MM.1S (cell line): ENCODE measurements around the gene OR1I1.

Source experiments
- DNase-seq: peaks from one replicate; pipeline ENCODE4 v3.0.0-alpha.2; 2015
- H2AFZ ChIP-seq: fragments of 300-600 bp; sonication (generic); 2 replicates; pipeline ENCODE4 v1.6.0; 2016; ENCODE audit warnings: antibody characterized with exemption, low read length
- H3F3A ChIP-seq: fragments of 300-600 bp; sonication (generic); 2 replicates; pipeline ENCODE4 v1.6.1; 2016; ENCODE audit warnings: mild to moderate bottlenecking, antibody characterized with exemption, low read length, moderate library complexity, mixed read lengths; ENCODE audit not compliant: insufficient read depth
- H3K27ac ChIP-seq: fragments of 300-600 bp; sonication (generic); 2 replicates; pipeline ENCODE4 v1.5.1; 2016; ENCODE audit warnings: mild to moderate bottlenecking, low read length
- H3K27me3 ChIP-seq: fragments of 300-600 bp; sonication (generic); replicated peaks from 2 replicates; pipeline ENCODE4 v1.6.0; 2016; ENCODE audit warnings: low read length; ENCODE audit not compliant: insufficient read depth
- H3K36me3 ChIP-seq: fragments of 300-600 bp; sonication (generic); replicated peaks from 2 replicates; pipeline ENCODE4 v1.6.1; 2016; ENCODE audit warnings: mild to moderate bottlenecking, low read length, mixed read lengths; ENCODE audit not compliant: insufficient read depth
- H3K4me1 ChIP-seq: fragments of 300-600 bp; sonication (generic); 2 replicates; pipeline ENCODE4 v1.6.1; 2016; ENCODE audit warnings: low read length, mixed read lengths
- H3K4me2 ChIP-seq: fragments of 300-600 bp; sonication (generic); 2 replicates; pipeline ENCODE4 v1.6.0; 2016; ENCODE audit warnings: low read depth, low read length
- H3K4me3 ChIP-seq: fragments of 300-600 bp; sonication (generic); 2 replicates; pipeline ENCODE4 v1.5.1; 2016; ENCODE audit warnings: low read length, mixed read lengths
- H3K79me2 ChIP-seq: fragments of 300-600 bp; sonication (generic); 2 replicates; pipeline ENCODE4 v1.6.1; 2016; ENCODE audit warnings: mixed run types, low read length, mixed read lengths
- H3K9ac ChIP-seq: fragments of 300-600 bp; sonication (generic); 2 replicates; pipeline ENCODE4 v1.6.1; 2016; ENCODE audit warnings: low read length, mixed read lengths
- H3K9me2 ChIP-seq: fragments of 300-600 bp; sonication (generic); replicated peaks from 2 replicates; pipeline ENCODE4 v1.6.1; 2016; ENCODE audit warnings: mild to moderate bottlenecking, low read length, mixed read lengths; ENCODE audit not compliant: insufficient read depth
- H3K9me3 ChIP-seq: fragments of 300-600 bp; sonication (generic); replicated peaks from 2 replicates; pipeline ENCODE4 v1.6.1; 2016; ENCODE audit warnings: mild to moderate bottlenecking, low read length, mixed read lengths; ENCODE audit not compliant: insufficient read depth
- H4K20me1 ChIP-seq: fragments of 300-600 bp; sonication (generic); 2 replicates; pipeline ENCODE4 v1.6.1; 2016; ENCODE audit warnings: mild to moderate bottlenecking, low read length, moderate library complexity, mixed read lengths; ENCODE audit not compliant: insufficient read depth
- CTCF ChIP-seq: fragments of 300-600 bp; sonication (generic); IDR thresholded peaks from 2 replicates; pipeline ENCODE4 v1.5.1; 2016; ENCODE audit warnings: antibody characterized with exemption, low read length, mixed read lengths
- EZH2 ChIP-seq: fragments of 300-600 bp; sonication (generic); optimal IDR thresholded peaks from 2 replicates; pipeline ENCODE3; 2017; ENCODE audit warnings: low read depth, mild to moderate bottlenecking, antibody characterized with exemption, low read length, mixed read lengths
- EZH2phosphoT487 ChIP-seq: fragments of 300-600 bp; sonication (generic); IDR thresholded peaks from 2 replicates; pipeline ENCODE4 v1.6.1; 2018; ENCODE audit warnings: antibody characterized with exemption, low read length

OR1I1 gene

DNA sequence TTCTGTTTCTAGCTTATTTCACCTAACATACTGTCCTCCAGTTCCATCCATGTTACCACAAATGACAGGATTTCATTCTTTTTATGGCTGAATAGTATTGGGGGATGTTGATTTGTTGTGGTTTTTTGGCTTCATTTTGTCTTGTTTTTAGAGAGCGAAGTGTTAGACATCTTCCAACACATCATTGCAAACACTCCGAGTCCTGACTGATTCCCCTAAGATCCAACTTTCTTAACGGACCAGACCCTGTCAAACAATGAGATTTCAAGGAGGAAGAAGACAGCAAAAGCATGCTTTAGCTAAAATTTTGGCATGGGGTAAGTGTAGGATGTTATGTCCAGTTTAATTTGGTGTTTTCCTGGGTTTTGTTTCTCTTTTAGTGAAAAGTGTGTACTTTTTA, 36.5 kb upstream of the OR1I1 start:
- H3K4me1 ChIP-seq: no peaks in the 10 kb centered on the region
- no peak overlapping the region for H2AFZ ChIP-seq
- H3K36me3 ChIP-seq: no peaks in the 10 kb centered on the region
- H3K9me2 ChIP-seq: no peaks in the 10 kb centered on the region
- H3K4me2 ChIP-seq: no peak overlapping the region
- no peak overlapping the region for H3K27ac ChIP-seq
- no peak overlapping the region for H3K9ac ChIP-seq
- no peaks in the 10 kb centered on the region for H4K20me1 ChIP-seq
- no peak for TF ChIP-seq EZH2phosphoT487
- TF ChIP-seq CTCF: no peak
- no peak for TF ChIP-seq EZH2
- no peaks in the 10 kb centered on the region for H3K79me2 ChIP-seq
- DNase-seq: no peak
- no peaks in the 10 kb centered on the region for H3K9me3 ChIP-seq
- no peaks in the 10 kb centered on the region for H3F3A ChIP-seq
- H3K27me3 ChIP-seq: peaks cover 65% of the 10 kb centered on the region
- no peak overlapping the region for H3K4me3 ChIP-seq

GRCh38 chr19:15047680-15048079, 34.3 kb upstream of the OR1I1 start:
- Histone ChIP-seq H3K4me3 (no peak overlapping the region), H3K27ac (no peak overlapping the region), H3F3A (no peaks in the 10 kb centered on the region), H3K36me3 (no peaks in the 10 kb centered on the region), H2AFZ (no peak overlapping the region), H3K4me2 (no peak overlapping the region), H3K27me3 (peaks cover 69% of the 10 kb centered on the region), H3K9me3 (no peaks in the 10 kb centered on the region), H3K79me2 (no peaks in the 10 kb centered on the region), H3K9me2 (no peaks in the 10 kb centered on the region), H3K4me1 (no peaks in the 10 kb centered on the region), H3K9ac (no peak overlapping the region), H4K20me1 (no peaks in the 10 kb centered on the region)
- no peak for DNase-seq
- no peak for TF ChIP-seq EZH2phosphoT487
- no peak for TF ChIP-seq EZH2
- TF ChIP-seq CTCF: no peak

GRCh38 chr19:15048128-15048527, 33.9 kb upstream of the OR1I1 start:
- no peak overlapping the region for H2AFZ ChIP-seq

More at GRCh38 chr19:15048128-15048527, 33.9 kb upstream of the OR1I1 start:
- peaks cover 67% of the 10 kb centered on the region for H3K27me3 ChIP-seq
- H3K4me2 ChIP-seq: no peak overlapping the region
- TF ChIP-seq EZH2phosphoT487 (no peak), CTCF (no peak), EZH2 (no peak)
- H3K4me1 ChIP-seq: no peaks in the 10 kb centered on the region
- no peak for DNase-seq
- H3K9me3 ChIP-seq: no peaks in the 10 kb centered on the region
- H3K4me3 ChIP-seq: no peak overlapping the region
- H3K9me2 ChIP-seq: no peaks in the 10 kb centered on the region
- H3K79me2 ChIP-seq: no peaks in the 10 kb centered on the region
- H3K36me3 ChIP-seq: no peaks in the 10 kb centered on the region
- no peak overlapping the region for H3K9ac ChIP-seq
- no peaks in the 10 kb centered on the region for H3F3A ChIP-seq
- H4K20me1 ChIP-seq: no peaks in the 10 kb centered on the region
- H3K27ac ChIP-seq: no peak overlapping the region
